Measurements from ENCODE around the gene HYAL3.
"Not testable (repeated sequence)": the region's sequence is repeated elsewhere in the genome, so short reads cannot be mapped to it uniquely, and the experiment has no call there.

The HYAL3 gene

GRCh38 chr3:50274371-50275104 lies 24.7 kb downstream of the HYAL3 start:
- Mint-ChIP-seq H3K4me1 (peaks cover 50% of the 10 kb centered on the region), H3K27me3 (peaks cover 78% of the 10 kb centered on the region), H3K4me3 (peak overlapping the region; percentile 27 to 84), H3K27ac (no peak overlapping the region), H3K9me3 (no peaks in the 10 kb centered on the region)
- DNase-seq: peak; percentile 76 to 81
- ATAC-seq: peak; percentile 52

GRCh38 chr3:50273689-50274065 lies 25.5 kb downstream of the HYAL3 start:
- no peak overlapping the region for H3K27ac Mint-ChIP-seq
- H3K4me3 Mint-ChIP-seq: peak overlapping the region in 1 of 2 donors; percentile 82
- peaks cover 50% of the 10 kb centered on the region for H3K4me1 Mint-ChIP-seq
- no peak for DNase-seq
- ATAC-seq: no peak
- H3K27me3 Mint-ChIP-seq: peaks cover 83% of the 10 kb centered on the region
- H3K9me3 Mint-ChIP-seq: no peaks in the 10 kb centered on the region

- Mint-ChIP-seq H3K27me3 (peaks cover 83% of the 10 kb centered on the region), H3K27ac (no peak overlapping the region), H3K4me3 (peak overlapping the region; percentile 82 to 84), H3K9me3 (no peaks in the 10 kb centered on the region), H3K4me1 (peaks cover 50% of the 10 kb centered on the region)
- DNase-seq: peak; percentile 90 to 92
- peak; percentile 91 for ATAC-seq
Measured at GRCh38 chr3:50272911-50273688, 26.1 kb downstream of the HYAL3 start.

GRCh38 chr3:50272538-50272910 lies 26.7 kb downstream of the HYAL3 start:
- H3K9me3 Mint-ChIP-seq, DNase-seq, ATAC-seq, H3K27ac Mint-ChIP-seq: not testable (repeated sequence)
- peaks cover 83% of the 10 kb centered on the region for H3K27me3 Mint-ChIP-seq
- H3K4me3 Mint-ChIP-seq: peak overlapping the region in 1 of 2 donors; percentile 84
- H3K4me1 Mint-ChIP-seq: peaks cover 50% of the 10 kb centered on the region

GRCh38 chr3:50271314-50271936 lies 27.8 kb downstream of the HYAL3 start:
- H3K27ac Mint-ChIP-seq: peak overlapping the region in 1 of 2 donors; percentile 23
- H3K27me3 Mint-ChIP-seq: peaks cover 84% of the 10 kb centered on the region
- H3K4me1 Mint-ChIP-seq: peaks cover 49% of the 10 kb centered on the region
- no peaks in the 10 kb centered on the region for H3K9me3 Mint-ChIP-seq
- H3K4me3 Mint-ChIP-seq: no peak overlapping the region
- DNase-seq (no peak), ATAC-seq (no peak)

GRCh38 chr3:50270422-50271224 lies 28.6 kb downstream of the HYAL3 start:
- ATAC-seq (no peak), DNase-seq (no peak)
- Mint-ChIP-seq H3K4me3 (no peak overlapping the region), H3K27me3 (peaks cover 83% of the 10 kb centered on the region), H3K9me3 (no peaks in the 10 kb centered on the region), H3K27ac (peak overlapping the region in 1 of 2 donors; percentile 61), H3K4me1 (peaks cover 41% of the 10 kb centered on the region)

GRCh38 chr3:50269977-50270413 lies 29.2 kb downstream of the HYAL3 start:
- Mint-ChIP-seq H3K27me3 (peaks cover 80% of the 10 kb centered on the region), H3K9me3 (no peaks in the 10 kb centered on the region), H3K4me1 (peaks cover 35% of the 10 kb centered on the region), H3K4me3 (no peak overlapping the region), H3K27ac (peak overlapping the region in 1 of 2 donors; percentile 61)
- ATAC-seq: no peak
- DNase-seq: no peak

GRCh38 chr3:50269460-50269859 lies 29.7 kb downstream of the HYAL3 start:
- no peaks in the 10 kb centered on the region for H3K9me3 Mint-ChIP-seq
- H3K27me3 Mint-ChIP-seq: peaks cover 75% of the 10 kb centered on the region
- no peak overlapping the region for H3K4me3 Mint-ChIP-seq
- no peak for DNase-seq
- no peak for ATAC-seq
- peaks cover 29% of the 10 kb centered on the region for H3K4me1 Mint-ChIP-seq
- no peak overlapping the region for H3K27ac Mint-ChIP-seq

- Mint-ChIP-seq H3K27me3 (peaks cover 69% of the 10 kb centered on the region), H3K4me3 (no peak within 1 kb of the TSS), H3K27ac (no peak within 1 kb of the TSS), H3K9me3 (no peaks in the 10 kb centered on the region), H3K4me1 (peaks cover 24% of the 10 kb centered on the region)
- DNase-seq: no peak
- ATAC-seq: no peak
Measured at GRCh38 chr3:50268703-50269451, 30.3 kb downstream of the HYAL3 start, which contains the start of gene SEMA3B. Gene SEMA3B (plus strand): TSS chr3:50269147. CDS start chr3:50269241, 94 bp downstream.

GRCh38 chr3:50268276-50268675 lies 30.9 kb downstream of the HYAL3 start:
- DNase-seq (no peak), ATAC-seq (no peak)
- Mint-ChIP-seq H3K27me3 (peaks cover 63% of the 10 kb centered on the region), H3K4me3 (no peak overlapping the region), H3K9me3 (no peaks in the 10 kb centered on the region), H3K27ac (no peak overlapping the region), H3K4me1 (peaks cover 20% of the 10 kb centered on the region)

- no peak overlapping the region for H3K4me3 Mint-ChIP-seq
- ATAC-seq (no peak), DNase-seq (no peak)
- H3K27ac Mint-ChIP-seq: no peak overlapping the region
- no peaks in the 10 kb centered on the region for H3K9me3 Mint-ChIP-seq
- peaks cover 12% of the 10 kb centered on the region for H3K4me1 Mint-ChIP-seq
- peaks cover 57% of the 10 kb centered on the region for H3K27me3 Mint-ChIP-seq
Measured at GRCh38 chr3:50267280-50267913, 31.8 kb downstream of the HYAL3 start.

GRCh38 chr3:50266836-50267235 lies 32.4 kb downstream of the HYAL3 start:
- no peak for ATAC-seq
- no peak for DNase-seq
- peak overlapping the region in 1 of 2 donors; percentile 27 for H3K27ac Mint-ChIP-seq
- H3K9me3 Mint-ChIP-seq: no peaks in the 10 kb centered on the region
- H3K4me3 Mint-ChIP-seq: no peak overlapping the region
- H3K4me1 Mint-ChIP-seq: peaks cover 6% of the 10 kb centered on the region
- peaks cover 56% of the 10 kb centered on the region for H3K27me3 Mint-ChIP-seq

- Mint-ChIP-seq H3K9me3 (no peaks in the 10 kb centered on the region), H3K4me1 (peaks cover 4% of the 10 kb centered on the region), H3K4me3 (no peak overlapping the region), H3K27ac (no peak overlapping the region), H3K27me3 (peaks cover 48% of the 10 kb centered on the region)
- peak in 1 of 2 donors; percentile 0 for DNase-seq
- ATAC-seq: no peak
Measured at GRCh38 chr3:50266017-50266416, 33.2 kb downstream of the HYAL3 start.

GRCh38 chr3:50265571-50265970 lies 33.6 kb downstream of the HYAL3 start:
- ATAC-seq (no peak), DNase-seq (no peak)
- Mint-ChIP-seq H3K27ac (no peak overlapping the region), H3K4me3 (no peak overlapping the region), H3K9me3 (no peaks in the 10 kb centered on the region), H3K4me1 (peaks cover 9% of the 10 kb centered on the region), H3K27me3 (peaks cover 48% of the 10 kb centered on the region)
